NCI-H187 (cell line): ENCODE results near the gene UMAD1.
A peak's percentile ranks its signal among the peaks of the same experiment; 100 is the strongest.

Source experiments
- DNase-seq, 2 experiments: peaks; one replicate each; lab custom pipeline; 2025; lab: John Stamatoyannopoulos, UW

Gene UMAD1

GRCh38 chr7:7688956-7689355 lies 48.4 kb downstream of the UMAD1 start:
- DNase-seq: no peak

GRCh38 chr7:7693881-7694280 lies 53.3 kb downstream of the UMAD1 start:
- no peak for DNase-seq

GRCh38 chr7:7694542-7694941 lies 54.0 kb downstream of the UMAD1 start:
- no peak for DNase-seq

- no peak for DNase-seq
Measured at GRCh38 chr7:7695111-7695817, 54.7 kb downstream of the UMAD1 start.

- DNase-seq: no peak
Measured at GRCh38 chr7:7696458-7697119, 56.0 kb downstream of the UMAD1 start.

GRCh38 chr7:7698930-7699329 lies 58.4 kb downstream of the UMAD1 start:
- DNase-seq: no peak

- DNase-seq: no peak
Measured at GRCh38 chr7:7699380-7699779, 58.8 kb downstream of the UMAD1 start.

- no peak for DNase-seq
Measured at GRCh38 chr7:7699970-7700369, 59.4 kb downstream of the UMAD1 start.

- DNase-seq: no peak
Measured at GRCh38 chr7:7701527-7701926, 61.0 kb downstream of the UMAD1 start.

GRCh38 chr7:7702826-7703225 lies 62.3 kb downstream of the UMAD1 start:
- no peak for DNase-seq

GRCh38 chr7:7703427-7703826 lies 62.9 kb downstream of the UMAD1 start:
- no peak for DNase-seq

GRCh38 chr7:7704867-7705266 lies 64.3 kb downstream of the UMAD1 start:
- no peak for DNase-seq

- DNase-seq: no peak
Measured at GRCh38 chr7:7705318-7705717, 64.8 kb downstream of the UMAD1 start.

- no peak for DNase-seq
Measured at GRCh38 chr7:7706101-7706511, 65.6 kb downstream of the UMAD1 start.

- no peak for DNase-seq
Measured at GRCh38 chr7:7706556-7707172, 66.1 kb downstream of the UMAD1 start.

GRCh38 chr7:7707246-7707645 lies 66.7 kb downstream of the UMAD1 start:
- no peak for DNase-seq

- DNase-seq: no peak
Measured at GRCh38 chr7:7707806-7708205, 67.3 kb downstream of the UMAD1 start.

GRCh38 chr7:7709291-7709690 lies 68.7 kb downstream of the UMAD1 start:
- no peak for DNase-seq

- DNase-seq: no peak
Measured at GRCh38 chr7:7710469-7710868, 69.9 kb downstream of the UMAD1 start.

- no peak for DNase-seq
Measured at GRCh38 chr7:7713730-7714129, 73.2 kb downstream of the UMAD1 start.

GRCh38 chr7:7718492-7718891 lies 77.9 kb downstream of the UMAD1 start, which contains the start of gene RPA3:
TSS of gene RPA3 (minus strand) at chr7:7718607. CDS start at chr7:7640418, 78,189 bp downstream.
- no peak for DNase-seq

GRCh38 chr7:7719236-7719635 lies 78.7 kb downstream of the UMAD1 start:
- peak; percentile 14 to 38 for DNase-seq

GRCh38 chr7:7720193-7720592 lies 79.6 kb downstream of the UMAD1 start:
- no peak for DNase-seq
